IMR-90 (cell line): Measurements from ENCODE around the gene IL2RG.

Source experiments
- BHLHE40 ChIP-seq: fragments of 150-350 bp; IDR thresholded peaks from 2 replicates; pipeline ENCODE4 v1.6.1; 2016; ENCODE audit warnings: mild to moderate bottlenecking, low read depth, low read length
- CEBPB ChIP-seq: IDR thresholded peaks from 2 replicates; pipeline ENCODE4 v1.6.1; 2012; ENCODE audit warnings: low read depth, low read length, improper control_type of control experiment
- CHD1 ChIP-seq: IDR thresholded peaks from 2 replicates; pipeline ENCODE4 v1.6.1; 2012; ENCODE audit warnings: low read depth, low read length, improper control_type of control experiment
- ELK1 ChIP-seq: fragments of 150-350 bp; IDR thresholded peaks from 2 replicates; pipeline ENCODE4 v1.6.1; 2016; ENCODE audit warnings: low read depth, mild to moderate bottlenecking, low read length, moderate library complexity, borderline replicate concordance
- FOS ChIP-seq: fragments of 150-350 bp; IDR thresholded peaks from 2 replicates; pipeline ENCODE4 v1.6.1; 2016; ENCODE audit warnings: low read depth, low read length
- MXI1 ChIP-seq: IDR thresholded peaks from 2 replicates; pipeline ENCODE4 v1.6.1; 2012; ENCODE audit warnings: low read depth, mild to moderate bottlenecking, low read length, moderate library complexity, borderline replicate concordance
- POLR2A ChIP-seq: IDR thresholded peaks from 2 replicates; pipeline ENCODE4 v1.6.1; 2012; ENCODE audit warnings: mild to moderate bottlenecking, low read depth, low read length
- RAD21 ChIP-seq: IDR thresholded peaks from 2 replicates; pipeline ENCODE4 v1.6.1; 2012; ENCODE audit warnings: low read length, improper control_type of control experiment
- RCOR1 ChIP-seq: IDR thresholded peaks from 2 replicates; pipeline ENCODE4 v1.6.1; 2012; ENCODE audit warnings: mild to moderate bottlenecking, low read length, improper control_type of control experiment; ENCODE audit not compliant: insufficient replicate concordance
- SMC3 ChIP-seq: fragments of 150-350 bp; IDR thresholded peaks from 2 replicates; pipeline ENCODE4 v1.6.1; 2016; ENCODE audit warnings: low read depth, mild to moderate bottlenecking, antibody characterized with exemption, low read length, moderate library complexity
- TF ChIP-seq, protein P1 (sequence below): conservative IDR thresholded peaks from 2 replicates; pipeline ENCODE4 v1.5.1; 2012; ENCODE audit warnings: mild to moderate bottlenecking, low read depth, low read length, improper control_type of control experiment
- TF ChIP-seq, protein P2 (sequence below): fragments of 150-350 bp; IDR thresholded peaks from 2 replicates; pipeline ENCODE4 v1.6.1; 2017; ENCODE audit warnings: mild to moderate bottlenecking, antibody characterized with exemption, low read length, low read depth

- TF ChIP-seq, protein P1, sequence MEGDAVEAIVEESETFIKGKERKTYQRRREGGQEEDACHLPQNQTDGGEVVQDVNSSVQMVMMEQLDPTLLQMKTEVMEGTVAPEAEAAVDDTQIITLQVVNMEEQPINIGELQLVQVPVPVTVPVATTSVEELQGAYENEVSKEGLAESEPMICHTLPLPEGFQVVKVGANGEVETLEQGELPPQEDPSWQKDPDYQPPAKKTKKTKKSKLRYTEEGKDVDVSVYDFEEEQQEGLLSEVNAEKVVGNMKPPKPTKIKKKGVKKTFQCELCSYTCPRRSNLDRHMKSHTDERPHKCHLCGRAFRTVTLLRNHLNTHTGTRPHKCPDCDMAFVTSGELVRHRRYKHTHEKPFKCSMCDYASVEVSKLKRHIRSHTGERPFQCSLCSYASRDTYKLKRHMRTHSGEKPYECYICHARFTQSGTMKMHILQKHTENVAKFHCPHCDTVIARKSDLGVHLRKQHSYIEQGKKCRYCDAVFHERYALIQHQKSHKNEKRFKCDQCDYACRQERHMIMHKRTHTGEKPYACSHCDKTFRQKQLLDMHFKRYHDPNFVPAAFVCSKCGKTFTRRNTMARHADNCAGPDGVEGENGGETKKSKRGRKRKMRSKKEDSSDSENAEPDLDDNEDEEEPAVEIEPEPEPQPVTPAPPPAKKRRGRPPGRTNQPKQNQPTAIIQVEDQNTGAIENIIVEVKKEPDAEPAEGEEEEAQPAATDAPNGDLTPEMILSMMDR: no peak
- TF ChIP-seq SMC3 (no peak), CHD1 (no peak), MXI1 (no peak), RAD21 (no peak), RCOR1 (no peak), POLR2A (no peak), ELK1 (no peak), BHLHE40 (no peak), FOS (no peak), CEBPB (no peak)
- TF ChIP-seq, protein P2, sequence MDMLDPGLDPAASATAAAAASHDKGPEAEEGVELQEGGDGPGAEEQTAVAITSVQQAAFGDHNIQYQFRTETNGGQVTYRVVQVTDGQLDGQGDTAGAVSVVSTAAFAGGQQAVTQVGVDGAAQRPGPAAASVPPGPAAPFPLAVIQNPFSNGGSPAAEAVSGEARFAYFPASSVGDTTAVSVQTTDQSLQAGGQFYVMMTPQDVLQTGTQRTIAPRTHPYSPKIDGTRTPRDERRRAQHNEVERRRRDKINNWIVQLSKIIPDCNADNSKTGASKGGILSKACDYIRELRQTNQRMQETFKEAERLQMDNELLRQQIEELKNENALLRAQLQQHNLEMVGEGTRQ: no peak
Measured at GRCh38 chrX:71154196-71154595, 42.8 kb upstream of the IL2RG start.
